H1 (cell line): Measurements from ENCODE around the gene DARS1. TPM values are rescaled to one million over a fixed set of nuclear protein-coding genes. Genes with fewer than 3 reads are reported as not detected.

Experiments used
- CTCF ChIA-PET: fragments of 300-600 bp; sonication (Branson Sonifier 250); formaldehyde crosslinking; loops from one replicate; lab custom pipeline; 2021; ENCODE audit not compliant: partially characterized antibody; lab: Charles Lee
- POLR2A ChIA-PET: fragments of 300-600 bp; sonication (Branson Sonifier 250); formaldehyde crosslinking; loops from one replicate; lab custom pipeline; 2021; ENCODE audit warnings: inconsistent platforms; ENCODE audit not compliant: partially characterized antibody; lab: Charles Lee
- DNase-seq, 2 experiments: peaks; one replicate each; pipeline versions ENCODE4 v3.0.0 to v3.0.0-alpha.2; 2010 to 2022; ENCODE audit warnings: low spot score in 2 of 2, low read depth in 1 of 2, mixed read lengths in 1 of 2
- FAIRE-seq: peaks from 2 replicates; lab custom pipeline; 2011; peaks lifted over from hg19 to GRCh38; lab: Jason Lieb, UNC
- H2AFZ ChIP-seq: 2 replicates; pipeline ENCODE4 v1.8.1; 2012; ENCODE audit warnings: low read length, inconsistent platforms
- H2AK5ac ChIP-seq: 2 replicates; pipeline ENCODE4 v1.6.1; 2013; ENCODE audit warnings: low read depth, low read length
- H2BK120ac ChIP-seq: replicated peaks from 2 replicates; pipeline ENCODE3; 2013; ENCODE audit warnings: low read depth, low read length, inconsistent platforms
- H2BK12ac ChIP-seq: 2 replicates; pipeline ENCODE4 v1.6.1; 2013; ENCODE audit warnings: low read depth, low read length
- H2BK15ac ChIP-seq: 2 replicates; pipeline ENCODE4 v1.6.1; 2013; ENCODE audit warnings: low read length
- H2BK20ac ChIP-seq: 2 replicates; pipeline ENCODE4 v1.6.1; 2013; ENCODE audit warnings: low read length
- H2BK5ac ChIP-seq: 2 replicates; pipeline ENCODE4 v1.6.1; 2013; ENCODE audit warnings: low read depth, low read length
- H3K14ac ChIP-seq: 2 replicates; pipeline ENCODE4 v1.6.1; 2013; ENCODE audit warnings: inconsistent platforms; ENCODE audit not compliant: insufficient read length
- H3K18ac ChIP-seq: 2 replicates; pipeline ENCODE4 v1.6.1; 2013; ENCODE audit warnings: low read length; ENCODE audit errors: extremely low read depth
- H3K23ac ChIP-seq: 2 replicates; pipeline ENCODE4 v1.6.1; 2013; ENCODE audit warnings: inconsistent platforms; ENCODE audit not compliant: insufficient read length
- H3K23me2 ChIP-seq: 2 replicates; pipeline ENCODE4 v1.6.1; 2013; ENCODE audit warnings: low read depth, low read length
- H3K27ac ChIP-seq: 2 replicates; pipeline ENCODE4 v1.6.1; 2011; ENCODE audit warnings: low read depth, low read length, inconsistent platforms
- H3K27me3 ChIP-seq, 4 experiments: replicated peaks in 1 of 4; 1 replicate in 1 of 4; 2 replicates in 3 of 4; pipeline versions ENCODE4 v1.6.1 to v1.8.1; 2011 to 2013; ENCODE audit warnings: low read length in 3 of 4, mild to moderate bottlenecking in 3 of 4, inconsistent platforms in 2 of 4, mixed read lengths in 2 of 4, moderate library complexity in 1 of 4; ENCODE audit not compliant: control insufficient read depth in 3 of 4, insufficient read depth in 3 of 4; ENCODE audit errors: extremely low read depth in 1 of 4
- H3K36me3 ChIP-seq, 4 experiments: 2 replicates each; pipeline versions ENCODE4 v1.6.1 to v1.8.1; 2011 to 2013; ENCODE audit warnings: mild to moderate bottlenecking in 4 of 4, low read length in 3 of 4, moderate library complexity in 2 of 4, control low read depth in 1 of 4, inconsistent platforms in 1 of 4; ENCODE audit not compliant: insufficient read depth in 4 of 4, control insufficient read depth in 2 of 4
- H3K4ac ChIP-seq: replicated peaks from 2 replicates; pipeline ENCODE3; 2013; ENCODE audit warnings: low read length, low read depth, mixed read lengths, inconsistent platforms; ENCODE audit not compliant: insufficient read length
- H3K4me1 ChIP-seq, 4 experiments: replicated peaks in 1 of 4; 1 replicate in 1 of 4; 2 replicates in 3 of 4; pipeline versions ENCODE4 v1.6.1 to v1.8.1; 2011 to 2013; ENCODE audit warnings: low read length in 3 of 4, inconsistent platforms in 2 of 4, mixed read lengths in 1 of 4; ENCODE audit not compliant: insufficient read depth in 4 of 4, control insufficient read depth in 3 of 4
- H3K4me2 ChIP-seq, 2 experiments: 2 replicates each; pipeline versions ENCODE4 v1.6.1 to v1.8.1; 2011 to 2013; ENCODE audit warnings: low read depth in 2 of 2, low read length in 2 of 2, control low read depth in 1 of 2, inconsistent platforms in 1 of 2, mild to moderate bottlenecking in 1 of 2; ENCODE audit not compliant: insufficient read depth in 1 of 2
- H3K4me3 ChIP-seq, 4 experiments: fragments of 200-600, 300-600 bp in 1 of 4; sonication (generic), shearing (Covaris generic), sonication (Bioruptor Twin) in 1 of 4; 2 replicates each; pipeline versions ENCODE4 v1.5.1 to v1.8.1; 2011 to 2016; ENCODE audit warnings: low read length in 4 of 4, low read depth in 3 of 4, control low read depth in 2 of 4, inconsistent platforms in 2 of 4, mild to moderate bottlenecking in 2 of 4, mixed read lengths in 1 of 4, moderate library complexity in 1 of 4; ENCODE audit not compliant: insufficient read depth in 2 of 4; ENCODE audit errors: extremely low read depth in 1 of 4
- H3K56ac ChIP-seq: replicated peaks from 2 replicates; pipeline ENCODE3; 2013; ENCODE audit warnings: low read depth, mild to moderate bottlenecking, mixed read lengths, low read length, inconsistent platforms; ENCODE audit not compliant: insufficient read length
- H3K79me1 ChIP-seq: 2 replicates; pipeline ENCODE4 v1.6.1; 2013; ENCODE audit warnings: low read depth, low read length, control low read depth
- H3K79me2 ChIP-seq, 2 experiments: 2 replicates each; pipeline versions ENCODE4 v1.6.1 to v1.8.1; 2012 to 2013; ENCODE audit warnings: low read length in 2 of 2, mild to moderate bottlenecking in 2 of 2, inconsistent platforms in 1 of 2; ENCODE audit not compliant: insufficient read depth in 2 of 2, control insufficient read depth in 1 of 2
- H3K9ac ChIP-seq, 4 experiments: replicated peaks in 1 of 4; 1 replicate in 1 of 4; 2 replicates in 3 of 4; pipeline versions ENCODE4 v1.6.1 to v1.8.1; 2011 to 2013; ENCODE audit warnings: low read depth in 3 of 4, low read length in 3 of 4, control low read depth in 2 of 4, mild to moderate bottlenecking in 2 of 4, moderate library complexity in 2 of 4, inconsistent platforms in 1 of 4; ENCODE audit errors: extremely low read depth in 1 of 4
- H3K9me3 ChIP-seq, 2 experiments: 2 replicates each; pipeline versions ENCODE4 v1.6.1 to v1.8.1; 2012 to 2013; ENCODE audit warnings: mild to moderate bottlenecking in 2 of 2, moderate library complexity in 2 of 2, control low read depth in 1 of 2, inconsistent platforms in 1 of 2, low read depth in 1 of 2, low read length in 1 of 2, mixed read lengths in 1 of 2; ENCODE audit not compliant: insufficient read depth in 2 of 2
- H4K20me1 ChIP-seq, 2 experiments: replicated peaks in 1 of 2; 2 replicates each; pipeline versions ENCODE3 to v1.8.1; 2011 to 2013; ENCODE audit warnings: inconsistent platforms in 2 of 2, low read length in 2 of 2, mild to moderate bottlenecking in 1 of 2; ENCODE audit not compliant: insufficient read depth in 2 of 2, control insufficient read depth in 1 of 2
- H4K5ac ChIP-seq: 2 replicates; pipeline ENCODE4 v1.6.1; 2013; ENCODE audit warnings: low read length, low read depth, mixed read lengths, inconsistent platforms; ENCODE audit not compliant: insufficient read length
- H4K8ac ChIP-seq: 2 replicates; pipeline ENCODE4 v1.8.0; 2013; ENCODE audit warnings: mild to moderate bottlenecking, moderate library complexity, low read length, inconsistent platforms; ENCODE audit not compliant: insufficient read depth; ENCODE audit errors: extremely low read depth
- H4K91ac ChIP-seq: replicated peaks from 2 replicates; pipeline ENCODE3; 2013; ENCODE audit warnings: low read length, mixed read lengths, inconsistent platforms; ENCODE audit not compliant: insufficient read length
- ASH2L ChIP-seq: fragments of 200-600, 300-600 bp; sonication (generic); IDR thresholded peaks from one replicate; pipeline ENCODE4 v1.7.1; 2017; ENCODE audit warnings: low read length
- HDAC2 ChIP-seq, 2 experiments: fragments of 300-600 bp in 1 of 2; sonication (generic) in 1 of 2; IDR thresholded peaks; 2 replicates each; pipeline ENCODE4 v1.6.1; 2011 to 2012; ENCODE audit warnings: low read depth in 2 of 2, low read length in 2 of 2, mild to moderate bottlenecking in 2 of 2, moderate library complexity in 2 of 2, borderline replicate concordance in 1 of 2, inconsistent platforms in 1 of 2
- POLR2A ChIP-seq, 2 experiments: IDR thresholded peaks; 1 replicate in 1 of 2; 2 replicates in 1 of 2; pipeline ENCODE4 v1.6.1; 2011; ENCODE audit warnings: low read depth in 2 of 2, low read length in 2 of 2, mild to moderate bottlenecking in 2 of 2; ENCODE audit errors: control extremely low read depth in 1 of 2
- POLR2AphosphoS5 ChIP-seq: IDR thresholded peaks from 2 replicates; pipeline ENCODE4 v1.6.1; 2011; ENCODE audit warnings: low read depth, low read length
- RXRA ChIP-seq: IDR thresholded peaks from 2 replicates; pipeline ENCODE4 v1.6.1; 2011; ENCODE audit warnings: low read depth, mild to moderate bottlenecking, low read length, moderate library complexity; ENCODE audit not compliant: insufficient read depth
- SIN3A ChIP-seq, 2 experiments: IDR thresholded peaks in 1 of 2; conservative IDR thresholded peaks in 1 of 2; 2 replicates each; pipeline ENCODE4 v1.6.1; 2011 to 2012; ENCODE audit warnings: low read length in 2 of 2, improper control_type of control experiment in 1 of 2, low read depth in 1 of 2, mild to moderate bottlenecking in 1 of 2
- WGBS, 2 experiments: shearing (Covaris generic) in 1 of 2; methylation state at CpG; one replicate each; pipeline versions ENCODE4 v1.1.6 to v1.1.7; 2013 to 2015; ENCODE audit warnings: low lambda C conversion rate in 2 of 2, mixed read lengths in 2 of 2, inconsistent platforms in 1 of 2, low coverage in 1 of 2, missing lambda C conversion rate in 1 of 2; ENCODE audit not compliant: insufficient replicate concordance in 2 of 2, insufficient coverage in 1 of 2, insufficient read length in 1 of 2; ENCODE audit errors: extremely low coverage in 1 of 2, missing lambda C conversion rate in 1 of 2; 5-methylcytosine and 5-hydroxymethylcytosine counted together
- polyA plus RNA-seq, 7 experiments: library from polyadenylated mRNA; depleted of rRNA in 3 of 7; stranded (reverse) in 5 of 7; unstranded in 2 of 7; fragments of >200 nt in 5 of 7; fragments of 200-250 nt in 2 of 7; gene quantifications; 1 replicate in 5 of 7; 2 replicates in 1 of 7; 4 replicates in 1 of 7; pipeline versions ENCODE4 v1.2.1 to v1.2.3, GENCODE V29; 2011 to 2013; ENCODE audit warnings: missing spikeins in 2 of 7, mixed read lengths in 2 of 7
- total RNA-seq: library from RNA; stranded (reverse); fragmentation: NEBNext Ultra II Directional; extraction: Animal tissue kit (Norgen Biotek cat#: 25700); gene quantifications from 2 replicates; pipeline ENCODE4 v1.2.1, GENCODE V29; 2021
- TF ChIP-seq, protein P1 (sequence below): IDR thresholded peaks from 2 replicates; pipeline ENCODE4 v1.6.1; 2012; ENCODE audit warnings: inconsistent platforms

DARS1 gene
- total and polyA plus RNA-seq, 2 of the 8 experiments (the other 6 are each of a cell fraction or from before 2014, with no cell fraction given), result 61.7 to 85.9 TPM

- H2BK12ac ChIP-seq, result no peak overlapping the region; the same call in 1 of the 2 replicates
- H3K27me3 ChIP-seq, result no peaks in the 10 kb centered on the region
- H4K8ac ChIP-seq, result peak overlapping the region; percentile 99
- H2BK120ac ChIP-seq, result no peak overlapping the region
- no peak overlapping the region for H2BK5ac ChIP-seq
- peak overlapping the region; percentile 49 for H4K91ac ChIP-seq
- peaks cover 0 to 47% of the 10 kb centered on the region in 2 experiments for H3K79me2 ChIP-seq
- DNase-seq, result peak in 1 of 2 experiments; percentile 70
- H3K27ac ChIP-seq, result peak overlapping the region; percentile 73; the same call in 1 of the 2 replicates
- no peaks in the 10 kb centered on the region for H3K9me3 ChIP-seq
- no peak for FAIRE-seq
- H3K23ac ChIP-seq, result no peak overlapping the region
- TF ChIP-seq ASH2L (no peak), RXRA (no peak), POLR2A (IDR thresholded peaks at IDR 0.05; ENCODE audit: control extremely low read depth in 1 of 2, low read depth in 2 of 2, low read length in 2 of 2) (peak in 1 of 2 experiments; percentile 71; a peak in 1 of 3 replicates), SIN3A (conservative IDR thresholded peaks at IDR 0.05 in 1 of 2, IDR thresholded peaks at IDR 0.05 in 1 of 2; ENCODE audit: low read depth in 1 of 2, low read length in 2 of 2) (peak; percentile 43 to 67; a peak in 1 of 4 replicates), POLR2AphosphoS5 (peak; percentile 66; the same call in 1 of the 2 replicates), HDAC2 (IDR thresholded peaks at IDR 0.05; ENCODE audit: borderline replicate concordance in 1 of 2, low read depth in 2 of 2, low read length in 2 of 2) (0 out of 4 replicates have a peak, but pooled peaks of 1 of the 2 experiments have one; percentile 63)
- TF ChIP-seq, protein P1, sequence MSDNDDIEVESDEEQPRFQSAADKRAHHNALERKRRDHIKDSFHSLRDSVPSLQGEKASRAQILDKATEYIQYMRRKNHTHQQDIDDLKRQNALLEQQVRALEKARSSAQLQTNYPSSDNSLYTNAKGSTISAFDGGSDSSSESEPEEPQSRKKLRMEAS, result peak; percentile 58; the same call in 1 of the 2 replicates
- peaks cover 6 to 26% (median 19%) of the 10 kb centered on the region in 4 experiments for H3K36me3 ChIP-seq
- 2% methylated on average over 25 of the region's 26 CpGs; no CpG with 5 or more reads in 1 of the 2 experiments for WGBS, 2 experiments
- no peak overlapping the region for H4K5ac ChIP-seq
- peak overlapping the region; percentile 83 to 97 (median 88) for H3K4me3 ChIP-seq
- peak overlapping the region; percentile 62 for H3K18ac ChIP-seq
- H3K4ac ChIP-seq, result no peak overlapping the region
- H2AK5ac ChIP-seq, result no peak overlapping the region
- H3K9ac ChIP-seq, result peak overlapping the region; percentile 87 to 98 (median 96)
- peak overlapping the region; percentile 86 to 93 for H3K4me2 ChIP-seq
- H3K4me1 ChIP-seq, result peaks cover 2 to 12% (median 5%) of the 10 kb centered on the region in 4 experiments; a peak in 6 of 7 replicates
- H3K23me2 ChIP-seq, result peaks cover 9% of the 10 kb centered on the region; the same call in 1 of the 2 replicates
- H3K79me1 ChIP-seq, result peaks cover 6% of the 10 kb centered on the region
- H3K14ac ChIP-seq, result no peak overlapping the region
- CTCF ChIA-PET, result interaction anchor here (0.8 to 1.3 kb wide), 4 partner anchors 10 to 78 kb away, joined by 3 to 4 read pairs (median 3); no protein-coding TSS in a partner anchor
- H3K56ac ChIP-seq, result peak overlapping the region; percentile 60
- H2BK15ac ChIP-seq, result no peak overlapping the region
- H2AFZ ChIP-seq, result peak overlapping the region; percentile 13; the same call in 1 of the 2 replicates
- H2BK20ac ChIP-seq, result no peak overlapping the region
- peaks cover 6 to 15% of the 10 kb centered on the region in 2 experiments for H4K20me1 ChIP-seq
- POLR2A ChIA-PET, result interaction anchor here (0.6 to 2.2 kb wide), 20 partner anchors 9 to 240 kb away, joined by 3 to 24 read pairs (median 4); partner anchors contain the start of gene DARS1
These were observed 109.8 kb downstream of the DARS1 start for GRCh38 chr2:135875491-135876065.
